GM12872 (cell line): ENCODE results near the gene FRS2.
A peak's percentile ranks its signal among the peaks of the same experiment; 100 is the strongest.

Experiments used
- TF ChIP-seq, protein P1 (sequence below): IDR thresholded peaks from 3 replicates; pipeline ENCODE4 v1.5.1; 2011; ENCODE audit warnings: low read depth, mild to moderate bottlenecking, low read length, moderate library complexity; ENCODE audit not compliant: insufficient read depth

FRS2 gene

DNA sequence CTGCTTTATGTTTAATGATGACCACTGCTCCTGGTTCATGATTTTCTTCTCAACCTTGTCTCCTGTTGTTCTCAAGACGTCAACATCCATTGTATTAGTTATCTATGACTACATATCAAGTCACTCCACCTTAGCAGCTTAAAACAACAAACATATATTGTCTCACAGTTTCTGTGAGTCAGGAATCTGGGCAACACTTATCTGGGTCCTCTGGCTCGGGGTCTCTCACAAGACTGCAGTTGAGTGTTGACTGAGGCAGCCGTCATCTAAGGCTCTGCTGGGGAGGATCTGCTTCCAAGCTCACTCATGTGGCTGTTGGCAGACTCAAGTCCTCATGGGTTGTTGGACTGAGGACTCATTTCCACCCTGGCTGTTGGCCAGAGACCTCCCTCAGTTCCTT is 27.3 kb upstream of the FRS2 start:
- TF ChIP-seq, protein P1, sequence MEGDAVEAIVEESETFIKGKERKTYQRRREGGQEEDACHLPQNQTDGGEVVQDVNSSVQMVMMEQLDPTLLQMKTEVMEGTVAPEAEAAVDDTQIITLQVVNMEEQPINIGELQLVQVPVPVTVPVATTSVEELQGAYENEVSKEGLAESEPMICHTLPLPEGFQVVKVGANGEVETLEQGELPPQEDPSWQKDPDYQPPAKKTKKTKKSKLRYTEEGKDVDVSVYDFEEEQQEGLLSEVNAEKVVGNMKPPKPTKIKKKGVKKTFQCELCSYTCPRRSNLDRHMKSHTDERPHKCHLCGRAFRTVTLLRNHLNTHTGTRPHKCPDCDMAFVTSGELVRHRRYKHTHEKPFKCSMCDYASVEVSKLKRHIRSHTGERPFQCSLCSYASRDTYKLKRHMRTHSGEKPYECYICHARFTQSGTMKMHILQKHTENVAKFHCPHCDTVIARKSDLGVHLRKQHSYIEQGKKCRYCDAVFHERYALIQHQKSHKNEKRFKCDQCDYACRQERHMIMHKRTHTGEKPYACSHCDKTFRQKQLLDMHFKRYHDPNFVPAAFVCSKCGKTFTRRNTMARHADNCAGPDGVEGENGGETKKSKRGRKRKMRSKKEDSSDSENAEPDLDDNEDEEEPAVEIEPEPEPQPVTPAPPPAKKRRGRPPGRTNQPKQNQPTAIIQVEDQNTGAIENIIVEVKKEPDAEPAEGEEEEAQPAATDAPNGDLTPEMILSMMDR = no peak

- TF ChIP-seq, protein P1 = no peak
These were observed 26.3 kb upstream of the FRS2 start for GRCh38 chr12:69443916-69444315.

GRCh38 chr12:69447892-69448291 is 22.3 kb upstream of the FRS2 start:
- TF ChIP-seq, protein P1 = no peak

DNA sequence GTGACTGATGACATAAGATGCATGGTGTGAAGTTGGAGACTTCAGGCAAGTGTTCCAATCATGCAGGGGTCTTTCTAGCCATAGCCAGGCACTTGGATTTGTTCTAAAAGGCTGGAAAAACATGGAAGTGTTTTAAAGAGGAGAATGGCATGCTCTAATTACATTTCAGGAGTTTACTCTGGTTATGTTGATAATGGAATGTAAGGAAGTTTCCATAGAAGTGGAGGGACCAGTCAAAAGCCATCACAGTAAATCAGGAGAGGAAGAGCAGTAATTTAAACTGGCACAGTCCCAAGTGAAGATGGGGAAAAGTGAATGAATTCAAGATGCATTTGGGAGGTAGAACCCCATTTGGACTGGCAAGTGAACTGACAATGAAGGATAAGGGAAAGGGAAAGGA is 13.9 kb upstream of the FRS2 start:
- TF ChIP-seq, protein P1 = no peak

GRCh38 chr12:69457433-69457832 is 12.8 kb upstream of the FRS2 start:
- TF ChIP-seq, protein P1 = no peak

DNA sequence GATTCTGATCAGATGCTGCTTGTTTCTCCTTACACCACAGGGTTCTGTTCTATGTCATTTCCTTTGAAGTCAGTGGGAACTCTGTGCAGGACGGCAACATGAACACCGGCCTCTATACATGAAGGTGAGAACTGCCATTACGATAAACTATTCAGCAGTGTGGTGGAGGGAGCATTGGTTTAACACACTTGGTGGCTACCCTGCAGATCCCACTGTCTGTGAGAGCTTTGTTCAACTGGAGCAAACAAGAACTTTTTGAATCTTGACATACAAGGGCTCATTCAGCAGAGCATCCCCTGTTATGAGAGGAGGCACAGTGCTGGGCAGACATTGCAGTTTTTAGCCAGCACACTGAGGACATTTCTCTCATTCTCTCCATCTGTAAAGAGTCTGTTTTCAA is 10.7 kb upstream of the FRS2 start:
- TF ChIP-seq, protein P1 = no peak

GRCh38 chr12:69464428-69464827 is 5.8 kb upstream of the FRS2 start:
- TF ChIP-seq, protein P1 = no peak

GRCh38 chr12:69466867-69467266 is 3.3 kb upstream of the FRS2 start:
- TF ChIP-seq, protein P1 = 0 out of 3 replicates have a peak, but pooled peaks have one; percentile 2
